Tibial artery (tissue), 4 donors: ENCODE measurements around the gene FAM168A.

Experiments
- DNase-seq, 2 donors: peaks; one replicate each; pipeline ENCODE4 v3.0.0-alpha.2; 2019
- H3K27ac ChIP-seq, 2 donors: fragments of 200-600 bp; sonication (generic) in 1 of 2; 1 replicate in 1 of 2; 2 replicates in 1 of 2; pipeline ENCODE4 v1.5.1; 2018 to 2019; ENCODE audit warnings: mild to moderate bottlenecking in 1 of 2
- H3K27me3 ChIP-seq, 2 donors: fragments of 200-600 bp; sonication (generic) in 1 of 2; one replicate each; pipeline versions ENCODE4 v1.5.1 to v1.6.0; 2016 to 2019
- H3K36me3 ChIP-seq, 3 donors: fragments of 200-600 bp; sonication (generic) in 2 of 3; one replicate each; pipeline ENCODE4 v1.5.1; 2016 to 2019; ENCODE audit warnings: mild to moderate bottlenecking in 2 of 3
- H3K4me1 ChIP-seq, 4 donors: fragments of 200-600 bp; sonication (generic) in 2 of 4; 1 replicate in 3 of 4; 2 replicates in 1 of 4; pipeline ENCODE4 v1.5.1; 2016 to 2019
- H3K4me3 ChIP-seq, 2 donors: fragments of 200-600 bp; sonication (generic) in 1 of 2; 1 replicate in 1 of 2; 2 replicates in 1 of 2; pipeline ENCODE4 v1.5.1; 2018 to 2019; ENCODE audit warnings: mild to moderate bottlenecking in 2 of 2
- H3K9me3 ChIP-seq, 3 donors: fragments of 200-600 bp; sonication (generic) in 1 of 3; one replicate each; pipeline ENCODE4 v1.5.1; 2016 to 2019
- intact Hi-C: fragments of 100-400 bp; cut with DNase I; formaldehyde crosslinking; loops from one replicate; pipeline ENCODE4 v1.15.0; 2023; ENCODE audit warnings: low total_unique reads
- TF ChIP-seq, protein P1 (sequence below), 2 experiments: fragments of 200-600 bp in 1 of 2; fragments of 450-650 bp in 1 of 2; IDR thresholded peaks; one replicate each; pipeline ENCODE4 v1.5.1; 2017 to 2019; ENCODE audit warnings: antibody characterized with exemption in 2 of 2, mild to moderate bottlenecking in 1 of 2, moderate library complexity in 1 of 2

The FAM168A gene

GRCh38 chr11:73553266-73553665 is 44.6 kb downstream of the FAM168A start:
- no peaks in the 10 kb centered on the region for H3K9me3 ChIP-seq
- H3K36me3 ChIP-seq, result no peaks in the 10 kb centered on the region
- peaks cover 0 to 9% (median 2%) of the 10 kb centered on the region in 4 donors for H3K4me1 ChIP-seq
- H3K4me3 ChIP-seq, result no peak overlapping the region
- TF ChIP-seq, protein P1, sequence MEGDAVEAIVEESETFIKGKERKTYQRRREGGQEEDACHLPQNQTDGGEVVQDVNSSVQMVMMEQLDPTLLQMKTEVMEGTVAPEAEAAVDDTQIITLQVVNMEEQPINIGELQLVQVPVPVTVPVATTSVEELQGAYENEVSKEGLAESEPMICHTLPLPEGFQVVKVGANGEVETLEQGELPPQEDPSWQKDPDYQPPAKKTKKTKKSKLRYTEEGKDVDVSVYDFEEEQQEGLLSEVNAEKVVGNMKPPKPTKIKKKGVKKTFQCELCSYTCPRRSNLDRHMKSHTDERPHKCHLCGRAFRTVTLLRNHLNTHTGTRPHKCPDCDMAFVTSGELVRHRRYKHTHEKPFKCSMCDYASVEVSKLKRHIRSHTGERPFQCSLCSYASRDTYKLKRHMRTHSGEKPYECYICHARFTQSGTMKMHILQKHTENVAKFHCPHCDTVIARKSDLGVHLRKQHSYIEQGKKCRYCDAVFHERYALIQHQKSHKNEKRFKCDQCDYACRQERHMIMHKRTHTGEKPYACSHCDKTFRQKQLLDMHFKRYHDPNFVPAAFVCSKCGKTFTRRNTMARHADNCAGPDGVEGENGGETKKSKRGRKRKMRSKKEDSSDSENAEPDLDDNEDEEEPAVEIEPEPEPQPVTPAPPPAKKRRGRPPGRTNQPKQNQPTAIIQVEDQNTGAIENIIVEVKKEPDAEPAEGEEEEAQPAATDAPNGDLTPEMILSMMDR (IDR thresholded peaks at IDR 0.05), result no peak
- no peaks in the 10 kb centered on the region for H3K27me3 ChIP-seq
- H3K27ac ChIP-seq, result no peak overlapping the region
- DNase-seq, result no peak
- intact Hi-C loops, result no loop called here

- intact Hi-C loops, result no loop called here
These were observed 46.2 kb downstream of the FAM168A start for GRCh38 chr11:73551677-73552076.

GRCh38 chr11:73549376-73549775 is 48.5 kb downstream of the FAM168A start:
- Histone ChIP-seq H3K36me3 (no peaks in the 10 kb centered on the region), H3K4me1 (no peaks in the 10 kb centered on the region), H3K9me3 (no peaks in the 10 kb centered on the region), H3K4me3 (no peak overlapping the region), H3K27me3 (no peaks in the 10 kb centered on the region), H3K27ac (no peak overlapping the region)
- intact Hi-C loops, result no loop called here
- no peak for DNase-seq
- TF ChIP-seq, protein P1 (IDR thresholded peaks at IDR 0.05), result no peak

More at GRCh38 chr11:73551677-73552076, 46.2 kb downstream of the FAM168A start:
- H3K36me3 ChIP-seq, result no peaks in the 10 kb centered on the region
- no peaks in the 10 kb centered on the region for H3K9me3 ChIP-seq
- H3K4me1 ChIP-seq, result peaks cover 0 to 9% (median 2%) of the 10 kb centered on the region in 4 donors
- H3K27ac ChIP-seq, result no peak overlapping the region
- no peaks in the 10 kb centered on the region for H3K27me3 ChIP-seq
- H3K4me3 ChIP-seq, result no peak overlapping the region
- DNase-seq, result no peak
- TF ChIP-seq, protein P1 (IDR thresholded peaks at IDR 0.05), result no peak

DNA sequence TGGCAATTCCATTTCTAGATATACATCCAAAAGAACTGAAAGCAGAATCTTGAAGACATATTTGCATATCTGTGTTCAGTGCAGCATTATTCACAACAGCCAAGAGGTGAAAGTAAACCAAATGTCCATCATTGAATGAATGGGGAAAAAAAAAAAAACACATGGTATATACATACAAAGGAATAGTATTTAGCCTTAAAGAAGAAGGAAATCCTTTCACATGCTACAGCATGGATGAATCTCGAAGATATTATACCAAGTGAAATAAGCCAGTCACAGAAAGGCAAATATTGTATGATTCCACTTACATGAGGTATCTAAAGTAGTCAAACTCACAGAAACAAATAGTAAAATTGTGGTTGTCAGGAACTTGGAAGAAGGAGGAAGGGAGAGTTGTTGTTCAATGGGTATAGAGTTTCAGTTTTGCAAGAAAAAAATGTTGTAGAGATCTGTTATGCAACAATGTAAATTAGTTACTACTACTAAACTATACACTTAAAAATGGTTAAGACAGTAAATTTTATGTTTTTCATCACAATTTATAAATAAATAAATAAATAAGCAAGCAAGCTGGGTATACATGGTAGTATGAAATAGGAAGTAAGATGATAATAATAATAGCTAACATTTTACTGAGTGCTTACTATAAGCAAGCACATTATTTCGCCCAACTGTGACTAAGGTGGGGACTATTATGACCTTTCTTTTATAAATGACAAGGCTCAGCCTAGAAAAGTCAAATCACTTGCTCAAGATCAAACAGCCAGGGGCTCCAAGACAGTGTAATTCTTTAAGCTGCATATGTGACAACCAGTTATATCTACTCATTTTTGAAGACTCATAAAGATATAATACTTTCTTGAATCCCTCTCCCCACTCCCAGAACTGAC is 50.0 kb downstream of the FAM168A start:
- H3K4me1 ChIP-seq, result no peaks in the 10 kb centered on the region
- no peaks in the 10 kb centered on the region for H3K36me3 ChIP-seq
- no peak overlapping the region for H3K27ac ChIP-seq
- no peaks in the 10 kb centered on the region for H3K9me3 ChIP-seq
- TF ChIP-seq, protein P1 (IDR thresholded peaks at IDR 0.05), result no peak
- H3K27me3 ChIP-seq, result no peaks in the 10 kb centered on the region
- no peak overlapping the region for H3K4me3 ChIP-seq
- intact Hi-C loops, result no loop called here
- DNase-seq, result no peak

DNA sequence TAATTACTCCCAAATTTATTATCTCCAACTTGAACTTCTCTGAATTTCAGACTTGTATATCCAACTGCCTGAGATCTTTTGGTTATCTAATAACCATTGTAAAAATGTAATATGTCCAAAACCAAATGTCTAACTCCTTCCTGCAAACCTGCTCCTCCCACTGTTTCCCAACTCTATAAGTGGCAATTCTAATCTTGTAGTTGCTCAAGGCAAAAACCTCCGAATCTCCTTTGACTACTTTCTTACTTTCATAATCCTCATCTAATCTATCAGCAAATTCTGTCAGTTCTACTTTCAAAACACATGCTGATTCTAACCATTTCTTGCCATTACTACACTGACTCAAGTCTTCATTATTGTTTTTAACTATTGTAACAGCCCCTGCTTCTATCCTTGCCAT is 55.7 kb downstream of the FAM168A start:
- intact Hi-C loops, result no loop called here
- H3K4me1 ChIP-seq, result no peaks in the 10 kb centered on the region
- no peak overlapping the region for H3K4me3 ChIP-seq
- TF ChIP-seq, protein P1 (IDR thresholded peaks at IDR 0.05), result no peak
- no peaks in the 10 kb centered on the region for H3K36me3 ChIP-seq
- no peaks in the 10 kb centered on the region for H3K9me3 ChIP-seq
- H3K27me3 ChIP-seq, result no peaks in the 10 kb centered on the region
- DNase-seq, result no peak
- H3K27ac ChIP-seq, result no peak overlapping the region
